BLaER1 treated with 17β-estradiol and CSF1 and Interleukin-3, amounts not matched to agents 10 nM and 100 nM (cell line): ENCODE results near the gene IFNLR1.
A peak's percentile ranks its signal among the peaks of the same experiment; 100 is the strongest.

Source experiments
- H3K27ac ChIP-seq, 11 experiments: shearing (Covaris generic); formaldehyde crosslinking; 2 replicates each; pipeline ENCODE4 v1.8.1; 2022
- H3K27me3 ChIP-seq, 11 experiments: shearing (Covaris generic); formaldehyde crosslinking; 2 replicates each; pipeline ENCODE4 v1.8.1; 2022
- H3K36me3 ChIP-seq, 11 experiments: shearing (Covaris generic); formaldehyde crosslinking; 2 replicates each; pipeline ENCODE4 v1.8.1; 2022
- H3K4me1 ChIP-seq, 10 experiments: shearing (Covaris generic); formaldehyde crosslinking; 2 replicates each; pipeline ENCODE4 v1.8.1; 2022
- H3K4me2 ChIP-seq, 11 experiments: shearing (Covaris generic); formaldehyde crosslinking; 2 replicates each; pipeline ENCODE4 v1.8.1; 2022
- H3K4me3 ChIP-seq, 10 experiments: shearing (Covaris generic); formaldehyde crosslinking; 2 replicates each; pipeline ENCODE4 v1.8.1; 2022
- H3K9ac ChIP-seq, 11 experiments: shearing (Covaris generic); formaldehyde crosslinking; 2 replicates each; pipeline ENCODE4 v1.8.1; 2022
- H3K9me3 ChIP-seq, 11 experiments: shearing (Covaris generic); formaldehyde crosslinking; replicated peaks in 1 of 11; 2 replicates each; pipeline ENCODE4 v1.8.1; 2022
- H4K20me1 ChIP-seq, 11 experiments: shearing (Covaris generic); formaldehyde crosslinking; 2 replicates each; pipeline ENCODE4 v1.8.1; 2022
- Cebpa-rat ChIP-seq, 11 experiments: shearing (Covaris generic); IDR thresholded peaks; 2 replicates each; pipeline ENCODE4 v1.8.1; 2022

Gene IFNLR1

GRCh38 chr1:24186993-24187790 lies at the start of gene IFNLR1:
TSS of gene IFNLR1 (minus strand) at chr1:24187289. CDS start at chr1:24187248, 41 bp downstream.
- peaks cover 0 to 30% (median 0%) of the 10 kb centered on the region in 11 experiments; a peak in 6 of 22 replicates for H3K36me3 ChIP-seq
- peak within 1 kb of the TSS; percentile 83 to 98 (median 94) for H3K4me2 ChIP-seq
- H3K4me3 ChIP-seq = peak within 1 kb of the TSS; percentile 56 to 81 (median 72)
- H3K9me3 ChIP-seq = peaks cover 0 to 9% (median 7%) of the 10 kb centered on the region in 11 experiments; a peak in 13 of 22 replicates
- peaks cover 14 to 32% (median 26%) of the 10 kb centered on the region in 11 experiments; a peak in 20 of 22 replicates for H3K27me3 ChIP-seq
- H3K27ac ChIP-seq = peak within 1 kb of the TSS; percentile 55 to 97 (median 95); a peak in 21 of 22 replicates
- TF ChIP-seq Cebpa-rat (IDR thresholded peaks at IDR 0.05) = no peak
- peaks cover 0 to 8% (median 0%) of the 10 kb centered on the region in 11 experiments; a peak in 2 of 22 replicates for H4K20me1 ChIP-seq
- peaks cover 52 to 88% (median 78%) of the 10 kb centered on the region in 10 experiments for H3K4me1 ChIP-seq
- H3K9ac ChIP-seq = peak within 1 kb of the TSS; percentile 82 to 94 (median 90)

GRCh38 chr1:24235921-24236788 lies 49.1 kb upstream of the IFNLR1 start:
- Histone ChIP-seq H3K4me1 (no peaks in the 10 kb centered on the region), H3K36me3 (no peaks in the 10 kb centered on the region), H3K9ac (no peak overlapping the region), H3K9me3 (no peaks in the 10 kb centered on the region; a peak in 1 of 22 replicates), H3K4me2 (no peak overlapping the region), H3K4me3 (no peak overlapping the region), H3K27me3 (no peaks in the 10 kb centered on the region), H3K27ac (no peak overlapping the region), H4K20me1 (no peaks in the 10 kb centered on the region)
- no peak for TF ChIP-seq Cebpa-rat (IDR thresholded peaks at IDR 0.05)

GRCh38 chr1:24233684-24234600 lies 46.9 kb upstream of the IFNLR1 start:
- Histone ChIP-seq H3K4me2 (no peak overlapping the region), H3K27ac (no peak overlapping the region), H4K20me1 (no peaks in the 10 kb centered on the region), H3K36me3 (no peaks in the 10 kb centered on the region), H3K9me3 (no peaks in the 10 kb centered on the region), H3K27me3 (no peaks in the 10 kb centered on the region), H3K4me1 (no peaks in the 10 kb centered on the region), H3K9ac (no peak overlapping the region), H3K4me3 (no peak overlapping the region)
- no peak for TF ChIP-seq Cebpa-rat (IDR thresholded peaks at IDR 0.05)

GRCh38 chr1:24231701-24232100 lies 44.6 kb upstream of the IFNLR1 start:
- H3K36me3 ChIP-seq = no peaks in the 10 kb centered on the region
- no peak overlapping the region for H3K4me2 ChIP-seq
- H3K27me3 ChIP-seq = no peaks in the 10 kb centered on the region
- no peaks in the 10 kb centered on the region for H3K9me3 ChIP-seq
- no peak for TF ChIP-seq Cebpa-rat (IDR thresholded peaks at IDR 0.05)
- no peak overlapping the region for H3K9ac ChIP-seq
- no peak overlapping the region for H3K27ac ChIP-seq
- no peaks in the 10 kb centered on the region for H4K20me1 ChIP-seq
- H3K4me1 ChIP-seq = no peaks in the 10 kb centered on the region
- H3K4me3 ChIP-seq = no peak overlapping the region

GRCh38 chr1:24228311-24228710 lies 41.2 kb upstream of the IFNLR1 start:
- H3K4me3 ChIP-seq = no peak overlapping the region
- no peaks in the 10 kb centered on the region for H3K9me3 ChIP-seq
- no peak overlapping the region for H3K4me2 ChIP-seq
- H3K27ac ChIP-seq = no peak overlapping the region
- no peak for TF ChIP-seq Cebpa-rat (IDR thresholded peaks at IDR 0.05)
- H3K4me1 ChIP-seq = no peaks in the 10 kb centered on the region
- no peaks in the 10 kb centered on the region for H4K20me1 ChIP-seq
- no peak overlapping the region for H3K9ac ChIP-seq
- H3K36me3 ChIP-seq = no peaks in the 10 kb centered on the region
- no peaks in the 10 kb centered on the region for H3K27me3 ChIP-seq

GRCh38 chr1:24226749-24227148 lies 39.7 kb upstream of the IFNLR1 start:
- TF ChIP-seq Cebpa-rat (IDR thresholded peaks at IDR 0.05) = no peak
- Histone ChIP-seq H3K4me3 (no peak overlapping the region), H3K27ac (no peak overlapping the region), H3K36me3 (no peaks in the 10 kb centered on the region), H3K4me1 (no peaks in the 10 kb centered on the region), H3K9ac (no peak overlapping the region), H3K4me2 (no peak overlapping the region), H3K9me3 (no peaks in the 10 kb centered on the region), H3K27me3 (no peaks in the 10 kb centered on the region), H4K20me1 (no peaks in the 10 kb centered on the region)

GRCh38 chr1:24224761-24225160 lies 37.7 kb upstream of the IFNLR1 start:
- H3K4me3 ChIP-seq = no peak overlapping the region
- H4K20me1 ChIP-seq = no peaks in the 10 kb centered on the region
- H3K27ac ChIP-seq = no peak overlapping the region
- H3K4me2 ChIP-seq = no peak overlapping the region
- no peaks in the 10 kb centered on the region for H3K36me3 ChIP-seq
- no peak for TF ChIP-seq Cebpa-rat (IDR thresholded peaks at IDR 0.05)
- H3K9me3 ChIP-seq = no peaks in the 10 kb centered on the region
- H3K4me1 ChIP-seq = no peaks in the 10 kb centered on the region
- no peaks in the 10 kb centered on the region for H3K27me3 ChIP-seq
- H3K9ac ChIP-seq = no peak overlapping the region

- Histone ChIP-seq H3K4me1 (no peaks in the 10 kb centered on the region), H3K9me3 (no peaks in the 10 kb centered on the region), H3K36me3 (no peaks in the 10 kb centered on the region), H3K9ac (no peak overlapping the region), H3K27me3 (no peaks in the 10 kb centered on the region), H4K20me1 (no peaks in the 10 kb centered on the region), H3K4me2 (no peak overlapping the region), H3K4me3 (no peak overlapping the region), H3K27ac (no peak overlapping the region)
- no peak for TF ChIP-seq Cebpa-rat (IDR thresholded peaks at IDR 0.05)
Observed at GRCh38 chr1:24224086-24224485, 37.0 kb upstream of the IFNLR1 start.
